Large intestine (tissue), 3 donors: ENCODE data around the gene CELF5. TPM values are rescaled to one million over a fixed set of nuclear protein-coding genes. Genes with fewer than 3 reads are reported as not detected.
"Not testable (repeated sequence)": the region's sequence is repeated elsewhere in the genome, so short reads cannot be mapped to it uniquely, and the experiment has no call there.

Source experiments
- DNase-seq, 2 donors: peaks; one replicate each; pipeline versions ENCODE4 v3.0.0 to v3.0.0-alpha.2; 2013
- H3K27ac ChIP-seq: one replicate; pipeline ENCODE4 v1.5.1; 2013; ENCODE audit warnings: low read length
- H3K27me3 ChIP-seq: 2 replicates; pipeline ENCODE4 v1.6.1; 2013; ENCODE audit warnings: low read length; ENCODE audit not compliant: control insufficient read depth, insufficient read depth
- H3K36me3 ChIP-seq: 2 replicates; pipeline ENCODE4 v1.6.1; 2013; ENCODE audit warnings: low read length; ENCODE audit not compliant: control insufficient read depth, insufficient read depth
- H3K4me1 ChIP-seq: one replicate; pipeline ENCODE4 v1.6.1; 2013; ENCODE audit warnings: low read length; ENCODE audit not compliant: control insufficient read depth, insufficient read depth
- H3K4me3 ChIP-seq: one replicate; pipeline ENCODE4 v1.5.1; 2013; ENCODE audit warnings: low read length
- H3K9me3 ChIP-seq: one replicate; pipeline ENCODE4 v1.6.1; 2013; ENCODE audit warnings: mild to moderate bottlenecking, low read depth, low read length, moderate library complexity; ENCODE audit not compliant: control insufficient read depth
- WGBS: methylation state at CpG from one replicate; pipeline ENCODE4 v1.1.5; 2013; ENCODE audit warnings: low lambda C conversion rate; ENCODE audit not compliant: insufficient coverage; 5-methylcytosine and 5-hydroxymethylcytosine counted together
- polyA plus RNA-seq: library from polyadenylated mRNA; unstranded; fragments of 120-200 nt; gene quantifications from one replicate; pipeline ENCODE4 v1.2.1, GENCODE V29; 2013

CELF5 gene
- polyA plus RNA-seq, 1 donor: 3.1 TPM

- no peak for DNase-seq
- 83% methylated on average over 1 of the region's 1 CpG for WGBS
- Histone ChIP-seq H3K36me3 (no peaks in the 10 kb centered on the region), H3K9me3 (no peaks in the 10 kb centered on the region), H3K4me1 (no peaks in the 10 kb centered on the region), H3K27ac (no peak overlapping the region), H3K4me3 (no peak overlapping the region), H3K27me3 (peaks cover 47% of the 10 kb centered on the region)
Observed at GRCh38 chr19:3231288-3231687, 6.8 kb downstream of the CELF5 start.

GRCh38 chr19:3233116-3233515 is 8.7 kb downstream of the CELF5 start:
- H3K27me3 ChIP-seq: peaks cover 29% of the 10 kb centered on the region
- WGBS: 71% methylated on average over 1 of the region's 4 CpGs
- no peaks in the 10 kb centered on the region for H3K9me3 ChIP-seq
- no peak overlapping the region for H3K27ac ChIP-seq
- H3K4me3 ChIP-seq: no peak overlapping the region
- no peak for DNase-seq
- H3K4me1 ChIP-seq: no peaks in the 10 kb centered on the region
- no peaks in the 10 kb centered on the region for H3K36me3 ChIP-seq

GRCh38 chr19:3233831-3234230 is 9.4 kb downstream of the CELF5 start:
- Histone ChIP-seq H3K4me3 (no peak overlapping the region), H3K9me3 (no peaks in the 10 kb centered on the region), H3K27me3 (peaks cover 22% of the 10 kb centered on the region), H3K4me1 (no peaks in the 10 kb centered on the region), H3K27ac (no peak overlapping the region), H3K36me3 (no peaks in the 10 kb centered on the region)
- no CpG with 5 or more reads among the region's 4 CpGs for WGBS
- DNase-seq: no peak

- H3K4me3 ChIP-seq: no peak overlapping the region
- DNase-seq: no peak
- H3K9me3 ChIP-seq: no peaks in the 10 kb centered on the region
- WGBS: 78% methylated on average over 2 of the region's 9 CpGs
- no peaks in the 10 kb centered on the region for H3K36me3 ChIP-seq
- no peak overlapping the region for H3K27ac ChIP-seq
- no peaks in the 10 kb centered on the region for H3K4me1 ChIP-seq
- H3K27me3 ChIP-seq: peaks cover 14% of the 10 kb centered on the region
Observed at GRCh38 chr19:3234800-3235199, 10.3 kb downstream of the CELF5 start.

GRCh38 chr19:3235604-3236003 is 11.1 kb downstream of the CELF5 start:
- not testable (repeated sequence) for H3K27ac ChIP-seq, DNase-seq, H3K4me3 ChIP-seq, H3K27me3 ChIP-seq, H3K9me3 ChIP-seq, H3K36me3 ChIP-seq, H3K4me1 ChIP-seq
- no CpG with 5 or more reads among the region's 2 CpGs for WGBS

GRCh38 chr19:3236272-3236671 is 11.8 kb downstream of the CELF5 start:
- no peaks in the 10 kb centered on the region for H3K9me3 ChIP-seq
- no peak overlapping the region for H3K4me3 ChIP-seq
- H3K27ac ChIP-seq: no peak overlapping the region
- no peaks in the 10 kb centered on the region for H3K27me3 ChIP-seq
- no CpG with 5 or more reads among the region's 4 CpGs for WGBS
- H3K4me1 ChIP-seq: no peaks in the 10 kb centered on the region
- no peak for DNase-seq
- H3K36me3 ChIP-seq: no peaks in the 10 kb centered on the region

GRCh38 chr19:3238066-3238561 is 13.7 kb downstream of the CELF5 start:
- H3K4me3 ChIP-seq: no peak overlapping the region
- no peaks in the 10 kb centered on the region for H3K36me3 ChIP-seq
- no peak overlapping the region for H3K27ac ChIP-seq
- no peak for DNase-seq
- no peaks in the 10 kb centered on the region for H3K9me3 ChIP-seq
- no peaks in the 10 kb centered on the region for H3K4me1 ChIP-seq
- no peaks in the 10 kb centered on the region for H3K27me3 ChIP-seq
- no CpG with 5 or more reads among the region's 7 CpGs for WGBS

GRCh38 chr19:3239367-3239766 is 14.9 kb downstream of the CELF5 start:
- Histone ChIP-seq H3K36me3 (no peaks in the 10 kb centered on the region), H3K9me3 (no peaks in the 10 kb centered on the region), H3K4me3 (no peak overlapping the region), H3K4me1 (no peaks in the 10 kb centered on the region), H3K27ac (no peak overlapping the region), H3K27me3 (no peaks in the 10 kb centered on the region)
- DNase-seq: no peak
- WGBS: 83% methylated on average over 1 of the region's 5 CpGs

- Histone ChIP-seq H3K27me3 (no peaks in the 10 kb centered on the region), H3K36me3 (no peaks in the 10 kb centered on the region), H3K4me3 (no peak overlapping the region), H3K27ac (no peak overlapping the region), H3K4me1 (no peaks in the 10 kb centered on the region), H3K9me3 (peaks cover 2% of the 10 kb centered on the region)
- DNase-seq: peak; percentile 15 to 36
- WGBS: no CpG with 5 or more reads among the region's 23 CpGs
Observed at GRCh38 chr19:3243819-3244700, 19.6 kb downstream of the CELF5 start.

- WGBS: no CpG with 5 or more reads among the region's 9 CpGs
- Histone ChIP-seq H3K4me1 (no peaks in the 10 kb centered on the region), H3K4me3 (no peak overlapping the region)
Observed at GRCh38 chr19:3245050-3245449, 20.6 kb downstream of the CELF5 start.

More at GRCh38 chr19:3245050-3245449, 20.6 kb downstream of the CELF5 start:
- DNase-seq: no peak
- H3K27ac ChIP-seq: no peak overlapping the region
- H3K9me3 ChIP-seq: peaks cover 6% of the 10 kb centered on the region
- H3K27me3 ChIP-seq: no peaks in the 10 kb centered on the region
- H3K36me3 ChIP-seq: no peaks in the 10 kb centered on the region
